WTC11 (cell line): ENCODE measurements around the gene RAC2. TPM values are rescaled to one million over a fixed set of nuclear protein-coding genes. Genes with fewer than 3 reads are reported as not detected.
A peak's percentile ranks its signal among the peaks of the same experiment; 100 is the strongest.

ENCODE experiments used
- ATAC-seq: fragments of 200-7000 bp; cut with Tn5 transposase; 2 replicates; pipeline ENCODE4 v1.10.0; 2021; ENCODE audit warnings: mild to moderate bottlenecking, moderate library complexity
- CTCF ChIA-PET: fragments of 300-600 bp; sonication (Branson Sonifier 250); formaldehyde crosslinking; loops from one replicate; lab custom pipeline; 2021; ENCODE audit warnings: antibody characterized with exemption; lab: Charles Lee
- POLR2A ChIA-PET: fragments of 350-600 bp; sonication (Branson Sonifier 250); formaldehyde crosslinking; loops from one replicate; lab custom pipeline; 2021; ENCODE audit warnings: antibody characterized with exemption; lab: Charles Lee
- DNase-seq: peaks from one replicate; pipeline ENCODE4 v3.0.0; 2021; ENCODE audit warnings: low spot score
- H3K27ac Mint-ChIP-seq: 2 replicates; pipeline ENCODE4 v1.8.0; 2021; ENCODE audit warnings: mixed read lengths
- H3K27me3 Mint-ChIP-seq: 2 replicates; pipeline ENCODE4 v1.8.0; 2021; ENCODE audit warnings: low read depth, mild to moderate bottlenecking, moderate library complexity, mixed read lengths
- H3K36me3 Mint-ChIP-seq: 2 replicates; pipeline ENCODE4 v1.8.0; 2021; ENCODE audit warnings: mixed read lengths
- H3K4me1 Mint-ChIP-seq: 2 replicates; pipeline ENCODE4 v1.8.0; 2022; ENCODE audit warnings: mixed read lengths
- H3K4me3 Mint-ChIP-seq: 2 replicates; pipeline ENCODE4 v1.8.0; 2021; ENCODE audit warnings: mild to moderate bottlenecking, moderate library complexity, mixed read lengths
- H3K9me3 Mint-ChIP-seq: 2 replicates; pipeline ENCODE4 v1.8.0; 2021; ENCODE audit warnings: mixed read lengths
- ARID4B ChIP-seq: sonication (generic); formaldehyde crosslinking; IDR thresholded peaks from 2 replicates; pipeline ENCODE4 v1.8.0; 2023; ENCODE audit warnings: missing genetic modification reagents, mild to moderate bottlenecking, borderline replicate concordance
- CREB1 ChIP-seq: sonication (generic); formaldehyde crosslinking; IDR thresholded peaks from 2 replicates; pipeline ENCODE4 v1.8.0; 2023; ENCODE audit warnings: mild to moderate bottlenecking, missing genetic modification reagents
- FOXP1 ChIP-seq: sonication (generic); formaldehyde crosslinking; IDR thresholded peaks from 2 replicates; pipeline ENCODE4 v1.8.0; 2022; ENCODE audit warnings: missing genetic modification reagents, mild to moderate bottlenecking, moderate library complexity, borderline replicate concordance
- NFE2L1 ChIP-seq: sonication (generic); formaldehyde crosslinking; IDR thresholded peaks from 2 replicates; pipeline ENCODE4 v1.8.1; 2023; ENCODE audit warnings: missing genetic modification reagents
- PRRX2 ChIP-seq: fragments of 250-450 bp; sonication (Bioruptor Pico); IDR thresholded peaks from 2 replicates; pipeline ENCODE4 v1.8.0; 2021; ENCODE audit warnings: mild to moderate bottlenecking
- ZBTB21 ChIP-seq: sonication (generic); formaldehyde crosslinking; IDR thresholded peaks from 2 replicates; pipeline ENCODE4 v1.8.1; 2023; ENCODE audit warnings: mild to moderate bottlenecking, missing genetic modification reagents, borderline replicate concordance
- ZNF138 ChIP-seq: sonication (generic); formaldehyde crosslinking; conservative IDR thresholded peaks from 2 replicates; pipeline ENCODE4 v1.8.1; 2022; ENCODE audit warnings: mild to moderate bottlenecking, moderate library complexity, missing genetic modification reagents
- ZNF317 ChIP-seq: sonication (generic); formaldehyde crosslinking; IDR thresholded peaks from 2 replicates; pipeline ENCODE4 v1.8.1; 2023; ENCODE audit warnings: low read depth, mild to moderate bottlenecking, moderate library complexity, missing genetic modification reagents, borderline replicate concordance
- ZNF423 ChIP-seq: fragments of 250-450 bp; sonication (Bioruptor Pico); IDR thresholded peaks from 2 replicates; pipeline ENCODE4 v2.1.2; 2022; ENCODE audit warnings: mild to moderate bottlenecking, moderate library complexity
- total RNA-seq: library from RNA; stranded (reverse); gene quantifications from 3 replicates; pipeline ENCODE4 v1.2.3, GENCODE V29; 2021
- TF ChIP-seq, protein P1 (sequence below): fragments of 200-600 bp; IDR thresholded peaks from 2 replicates; pipeline ENCODE4 v1.8.0; 2022; ENCODE audit warnings: antibody characterized with exemption
- TF ChIP-seq, protein P2 (sequence below): sonication (generic); formaldehyde crosslinking; IDR thresholded peaks from 2 replicates; pipeline ENCODE4 v1.8.1; 2023; ENCODE audit warnings: mild to moderate bottlenecking, missing genetic modification reagents, moderate library complexity
- TF ChIP-seq, protein P3 (sequence below): sonication (generic); formaldehyde crosslinking; conservative IDR thresholded peaks from 2 replicates; pipeline ENCODE4 v1.8.1; 2022; ENCODE audit warnings: mild to moderate bottlenecking, missing genetic modification reagents
- TF ChIP-seq, protein P4 (sequence below): sonication (generic); formaldehyde crosslinking; IDR thresholded peaks from 2 replicates; pipeline ENCODE4 v1.8.0; 2022; ENCODE audit warnings: missing genetic modification reagents

RAC2 gene
- total RNA-seq, 1 experiment from 2014 or later: 3.6 TPM

- TF ChIP-seq, protein P1, sequence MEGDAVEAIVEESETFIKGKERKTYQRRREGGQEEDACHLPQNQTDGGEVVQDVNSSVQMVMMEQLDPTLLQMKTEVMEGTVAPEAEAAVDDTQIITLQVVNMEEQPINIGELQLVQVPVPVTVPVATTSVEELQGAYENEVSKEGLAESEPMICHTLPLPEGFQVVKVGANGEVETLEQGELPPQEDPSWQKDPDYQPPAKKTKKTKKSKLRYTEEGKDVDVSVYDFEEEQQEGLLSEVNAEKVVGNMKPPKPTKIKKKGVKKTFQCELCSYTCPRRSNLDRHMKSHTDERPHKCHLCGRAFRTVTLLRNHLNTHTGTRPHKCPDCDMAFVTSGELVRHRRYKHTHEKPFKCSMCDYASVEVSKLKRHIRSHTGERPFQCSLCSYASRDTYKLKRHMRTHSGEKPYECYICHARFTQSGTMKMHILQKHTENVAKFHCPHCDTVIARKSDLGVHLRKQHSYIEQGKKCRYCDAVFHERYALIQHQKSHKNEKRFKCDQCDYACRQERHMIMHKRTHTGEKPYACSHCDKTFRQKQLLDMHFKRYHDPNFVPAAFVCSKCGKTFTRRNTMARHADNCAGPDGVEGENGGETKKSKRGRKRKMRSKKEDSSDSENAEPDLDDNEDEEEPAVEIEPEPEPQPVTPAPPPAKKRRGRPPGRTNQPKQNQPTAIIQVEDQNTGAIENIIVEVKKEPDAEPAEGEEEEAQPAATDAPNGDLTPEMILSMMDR: no peak
- TF ChIP-seq ZNF138 (CRISPR knock-in tag): no peak
Measured at GRCh38 chr22:37219533-37219932, 24.5 kb downstream of the RAC2 start (continued).

- H3K4me3 Mint-ChIP-seq: no peak overlapping the region
- CTCF ChIA-PET: interaction anchor here (1.5 to 1.8 kb wide), 2 partner anchors 19 to 92 kb away, joined by 3 to 6 read pairs; no protein-coding TSS in a partner anchor
Measured at GRCh38 chr22:37218771-37219411, 25.2 kb downstream of the RAC2 start.

DNA sequence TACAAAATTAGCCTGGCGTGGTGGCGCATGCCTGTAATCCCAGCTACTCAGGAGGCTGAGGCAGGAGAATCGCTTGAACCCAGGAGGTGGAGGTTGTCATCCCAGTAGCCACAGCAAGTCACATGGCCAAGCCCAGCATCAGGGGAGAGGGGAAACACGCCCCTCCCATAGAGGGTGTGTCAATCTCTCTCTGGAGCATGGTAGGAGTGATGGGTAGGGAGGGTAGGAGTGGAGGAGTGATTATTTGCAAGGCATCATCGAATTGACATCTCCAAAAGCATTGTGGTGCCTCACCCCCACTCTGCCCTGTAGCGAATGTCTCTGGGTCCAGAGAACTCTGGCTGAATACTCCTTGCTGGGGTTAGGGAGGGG lies 25.7 kb downstream of the RAC2 start:
- peaks cover 17% of the 10 kb centered on the region for H3K27me3 Mint-ChIP-seq
- no peak overlapping the region for H3K27ac Mint-ChIP-seq
- TF ChIP-seq ZNF423 (CRISPR knock-in tag) (no peak), CREB1 (CRISPR knock-in tag) (no peak), ARID4B (CRISPR knock-in tag) (no peak), NFE2L1 (CRISPR knock-in tag) (no peak)
- TF ChIP-seq, protein P2, sequence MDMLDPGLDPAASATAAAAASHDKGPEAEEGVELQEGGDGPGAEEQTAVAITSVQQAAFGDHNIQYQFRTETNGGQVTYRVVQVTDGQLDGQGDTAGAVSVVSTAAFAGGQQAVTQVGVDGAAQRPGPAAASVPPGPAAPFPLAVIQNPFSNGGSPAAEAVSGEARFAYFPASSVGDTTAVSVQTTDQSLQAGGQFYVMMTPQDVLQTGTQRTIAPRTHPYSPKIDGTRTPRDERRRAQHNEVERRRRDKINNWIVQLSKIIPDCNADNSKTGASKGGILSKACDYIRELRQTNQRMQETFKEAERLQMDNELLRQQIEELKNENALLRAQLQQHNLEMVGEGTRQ (CRISPR knock-in tag): 0 out of 2 replicates have a peak, but pooled peaks have one; percentile 25
- TF ChIP-seq, protein P3, sequence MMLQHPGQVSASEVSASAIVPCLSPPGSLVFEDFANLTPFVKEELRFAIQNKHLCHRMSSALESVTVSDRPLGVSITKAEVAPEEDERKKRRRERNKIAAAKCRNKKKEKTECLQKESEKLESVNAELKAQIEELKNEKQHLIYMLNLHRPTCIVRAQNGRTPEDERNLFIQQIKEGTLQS (CRISPR knock-in tag): no peak
- DNase-seq (no peak), ATAC-seq (no peak)
- no peaks in the 10 kb centered on the region for H3K36me3 Mint-ChIP-seq
- ChIA-PET POLR2A (no interaction called here), CTCF (interaction anchor here (1.5 to 4.8 kb wide), 3 partner anchors 18 to 91 kb away, joined by 3 to 21 read pairs (median 6); no protein-coding TSS in a partner anchor)
- peaks cover 12% of the 10 kb centered on the region for H3K9me3 Mint-ChIP-seq
- no peak overlapping the region for H3K4me3 Mint-ChIP-seq
- peaks cover 5% of the 10 kb centered on the region for H3K4me1 Mint-ChIP-seq

More at GRCh38 chr22:37218771-37219411, 25.2 kb downstream of the RAC2 start:
- Mint-ChIP-seq H3K36me3 (no peaks in the 10 kb centered on the region), H3K4me1 (peaks cover 5% of the 10 kb centered on the region), H3K9me3 (peaks cover 12% of the 10 kb centered on the region), H3K27ac (no peak overlapping the region), H3K27me3 (peaks cover 17% of the 10 kb centered on the region)
- TF ChIP-seq ZNF317 (no peak), ZNF138 (CRISPR knock-in tag) (no peak), FOXP1 (CRISPR knock-in tag) (no peak), ZBTB21 (CRISPR knock-in tag) (no peak), PRRX2 (CRISPR knock-in tag) (no peak)
- TF ChIP-seq, protein P1: no peak
- TF ChIP-seq, protein P4, sequence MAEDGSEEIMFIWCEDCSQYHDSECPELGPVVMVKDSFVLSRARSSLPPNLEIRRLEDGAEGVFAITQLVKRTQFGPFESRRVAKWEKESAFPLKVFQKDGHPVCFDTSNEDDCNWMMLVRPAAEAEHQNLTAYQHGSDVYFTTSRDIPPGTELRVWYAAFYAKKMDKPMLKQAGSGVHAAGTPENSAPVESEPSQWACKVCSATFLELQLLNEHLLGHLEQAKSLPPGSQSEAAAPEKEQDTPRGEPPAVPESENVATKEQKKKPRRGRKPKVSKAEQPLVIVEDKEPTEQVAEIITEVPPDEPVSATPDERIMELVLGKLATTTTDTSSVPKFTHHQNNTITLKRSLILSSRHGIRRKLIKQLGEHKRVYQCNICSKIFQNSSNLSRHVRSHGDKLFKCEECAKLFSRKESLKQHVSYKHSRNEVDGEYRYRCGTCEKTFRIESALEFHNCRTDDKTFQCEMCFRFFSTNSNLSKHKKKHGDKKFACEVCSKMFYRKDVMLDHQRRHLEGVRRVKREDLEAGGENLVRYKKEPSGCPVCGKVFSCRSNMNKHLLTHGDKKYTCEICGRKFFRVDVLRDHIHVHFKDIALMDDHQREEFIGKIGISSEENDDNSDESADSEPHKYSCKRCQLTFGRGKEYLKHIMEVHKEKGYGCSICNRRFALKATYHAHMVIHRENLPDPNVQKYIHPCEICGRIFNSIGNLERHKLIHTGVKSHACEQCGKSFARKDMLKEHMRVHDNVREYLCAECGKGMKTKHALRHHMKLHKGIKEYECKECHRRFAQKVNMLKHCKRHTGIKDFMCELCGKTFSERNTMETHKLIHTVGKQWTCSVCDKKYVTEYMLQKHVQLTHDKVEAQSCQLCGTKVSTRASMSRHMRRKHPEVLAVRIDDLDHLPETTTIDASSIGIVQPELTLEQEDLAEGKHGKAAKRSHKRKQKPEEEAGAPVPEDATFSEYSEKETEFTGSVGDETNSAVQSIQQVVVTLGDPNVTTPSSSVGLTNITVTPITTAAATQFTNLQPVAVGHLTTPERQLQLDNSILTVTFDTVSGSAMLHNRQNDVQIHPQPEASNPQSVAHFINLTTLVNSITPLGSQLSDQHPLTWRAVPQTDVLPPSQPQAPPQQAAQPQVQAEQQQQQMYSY (CRISPR knock-in tag): no peak
- ATAC-seq (no peak), DNase-seq (no peak)
- POLR2A ChIA-PET: no interaction called here
